OCI-LY7 (cell line): ENCODE measurements around the gene TLDC2. TPM values are rescaled to one million over a fixed set of nuclear protein-coding genes. Genes with fewer than 3 reads are reported as not detected.

ENCODE experiments used
- BruUV-seq: library from RNA; stranded (reverse); fragments of 400-500 nt; replicated peaks from 2 replicates; lab custom pipeline; 2021; lab: Mats Ljungman, UMichigan
- CTCF ChIA-PET: fragments of 300-600 bp; sonication (Branson Sonifier 250); formaldehyde crosslinking; loops from one replicate; lab custom pipeline; 2022; ENCODE audit warnings: antibody characterized with exemption; ENCODE audit not compliant: unreplicated experiment; lab: Charles Lee
- POLR2A ChIA-PET: fragments of 300-600 bp; sonication (Branson Sonifier 250); formaldehyde crosslinking; loops from one replicate; lab custom pipeline; 2022; ENCODE audit warnings: antibody characterized with exemption; lab: Charles Lee
- DNase-seq: peaks from one replicate; pipeline ENCODE4 v3.0.0-alpha.2; 2015; ENCODE audit warnings: low spot score
- H2AFZ ChIP-seq: fragments of 200-600 bp; sonication (generic), shearing (Covaris generic); 2 replicates; pipeline ENCODE4 v1.6.1; 2014; ENCODE audit warnings: mild to moderate bottlenecking, antibody characterized with exemption, low read length, moderate library complexity
- H3K27ac ChIP-seq: fragments of 200-600 bp; sonication (generic); 2 replicates; pipeline ENCODE4 v1.5.1; 2014; ENCODE audit warnings: mixed run types, low read depth, mild to moderate bottlenecking, moderate library complexity, low read length, inconsistent platforms; ENCODE audit not compliant: poor library complexity, severe bottlenecking
- H3K36me3 ChIP-seq: fragments of 200-600 bp; sonication (generic); 2 replicates; pipeline ENCODE4 v1.6.1; 2014; ENCODE audit warnings: mild to moderate bottlenecking, antibody characterized with exemption, low read length, moderate library complexity, mixed read lengths; ENCODE audit not compliant: insufficient read depth
- H3K4me1 ChIP-seq: fragments of 200-600 bp; sonication (generic); 2 replicates; pipeline ENCODE4 v1.5.1; 2014; ENCODE audit warnings: mild to moderate bottlenecking, low read length; ENCODE audit not compliant: insufficient read depth, poor library complexity, severe bottlenecking
- H3K4me2 ChIP-seq: fragments of 200-600 bp; sonication (generic); 2 replicates; pipeline ENCODE4 v1.6.1; 2014; ENCODE audit warnings: mild to moderate bottlenecking, low read length
- H3K4me3 ChIP-seq: fragments of 200-600 bp; sonication (generic); 2 replicates; pipeline ENCODE4 v1.5.1; 2014; ENCODE audit warnings: mild to moderate bottlenecking, low read depth, low read length; ENCODE audit not compliant: poor library complexity, severe bottlenecking
- H3K79me2 ChIP-seq: fragments of 200-600 bp; sonication (generic); 2 replicates; pipeline ENCODE4 v1.6.1; 2016; ENCODE audit warnings: low read depth, mild to moderate bottlenecking, low read length, moderate library complexity, mixed read lengths; ENCODE audit not compliant: insufficient read depth
- H3K9me2 ChIP-seq: fragments of 200-600 bp; sonication (generic); 2 replicates; pipeline ENCODE4 v1.6.1; 2016; ENCODE audit warnings: mild to moderate bottlenecking, low read length, mixed read lengths; ENCODE audit not compliant: insufficient read depth
- H3K9me3 ChIP-seq: fragments of 200-600 bp; sonication (generic); 2 replicates; pipeline ENCODE4 v1.6.1; 2014; ENCODE audit warnings: mild to moderate bottlenecking, mixed run types, low read length, mixed read lengths
- H4K20me1 ChIP-seq: fragments of 200-600 bp; sonication (generic); 2 replicates; pipeline ENCODE4 v1.6.1; 2014; ENCODE audit warnings: mild to moderate bottlenecking, antibody characterized with exemption, low read length, moderate library complexity, mixed read lengths; ENCODE audit not compliant: insufficient read depth
- EZH2phosphoT487 ChIP-seq: fragments of 200-600 bp; sonication (generic); IDR thresholded peaks from 2 replicates; pipeline ENCODE4 v1.6.1; 2018; ENCODE audit warnings: low read depth, borderline replicate concordance, mild to moderate bottlenecking, mixed run types, antibody characterized with exemption, low read length, moderate library complexity, mixed read lengths
- intact Hi-C: fragments of 100-400 bp; cut with micrococcal nuclease; formaldehyde crosslinking; loops from one replicate; pipeline ENCODE4 v1.10.0; 2022; ENCODE audit not compliant: unreplicated experiment
- total RNA-seq, 2 experiments: library from RNA; depleted of rRNA in 1 of 2; stranded (reverse); fragments of >200 nt in 1 of 2; shearing (Covaris generic) in 1 of 2; gene quantifications; 2 replicates each; pipeline ENCODE4 v1.2.3, GENCODE V29; 2014 to 2022
- TF ChIP-seq, protein P1 (sequence below): fragments of 200-600 bp; sonication (generic); conservative IDR thresholded peaks from 2 replicates; pipeline ENCODE4 v1.5.1; 2014; ENCODE audit warnings: mild to moderate bottlenecking, antibody characterized with exemption, low read length, moderate library complexity, mixed read lengths

The TLDC2 gene
- total RNA-seq, 2 experiments from 2014 or later, result not detected

DNA sequence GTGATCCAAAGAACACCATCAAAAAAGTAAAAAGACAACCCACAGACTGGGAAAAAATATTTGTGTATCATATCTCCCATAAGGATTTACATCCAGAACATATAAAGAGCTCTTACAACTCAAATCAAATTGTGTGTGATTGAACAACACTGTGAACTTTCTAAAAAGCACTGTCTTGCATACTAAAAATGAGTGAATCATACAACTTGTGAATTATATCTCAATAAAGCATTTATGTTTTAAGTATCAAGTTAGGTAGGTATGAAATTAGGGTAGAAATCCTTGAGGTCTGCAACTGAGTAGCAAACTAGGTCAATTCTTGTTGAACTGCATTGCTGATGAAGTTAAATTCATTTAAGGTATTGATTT is 61.4 kb downstream of the TLDC2 start:
- H3K4me1 ChIP-seq, result no peaks in the 10 kb centered on the region
- no peaks in the 10 kb centered on the region for H4K20me1 ChIP-seq
- TF ChIP-seq EZH2phosphoT487, result no peak
- TF ChIP-seq, protein P1, sequence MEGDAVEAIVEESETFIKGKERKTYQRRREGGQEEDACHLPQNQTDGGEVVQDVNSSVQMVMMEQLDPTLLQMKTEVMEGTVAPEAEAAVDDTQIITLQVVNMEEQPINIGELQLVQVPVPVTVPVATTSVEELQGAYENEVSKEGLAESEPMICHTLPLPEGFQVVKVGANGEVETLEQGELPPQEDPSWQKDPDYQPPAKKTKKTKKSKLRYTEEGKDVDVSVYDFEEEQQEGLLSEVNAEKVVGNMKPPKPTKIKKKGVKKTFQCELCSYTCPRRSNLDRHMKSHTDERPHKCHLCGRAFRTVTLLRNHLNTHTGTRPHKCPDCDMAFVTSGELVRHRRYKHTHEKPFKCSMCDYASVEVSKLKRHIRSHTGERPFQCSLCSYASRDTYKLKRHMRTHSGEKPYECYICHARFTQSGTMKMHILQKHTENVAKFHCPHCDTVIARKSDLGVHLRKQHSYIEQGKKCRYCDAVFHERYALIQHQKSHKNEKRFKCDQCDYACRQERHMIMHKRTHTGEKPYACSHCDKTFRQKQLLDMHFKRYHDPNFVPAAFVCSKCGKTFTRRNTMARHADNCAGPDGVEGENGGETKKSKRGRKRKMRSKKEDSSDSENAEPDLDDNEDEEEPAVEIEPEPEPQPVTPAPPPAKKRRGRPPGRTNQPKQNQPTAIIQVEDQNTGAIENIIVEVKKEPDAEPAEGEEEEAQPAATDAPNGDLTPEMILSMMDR, result no peak
- POLR2A ChIA-PET, result no interaction called here
- no peak for DNase-seq
- no peak overlapping the region for H3K4me2 ChIP-seq
- BruUV-seq, result no TSS peak
- H3K79me2 ChIP-seq, result no peaks in the 10 kb centered on the region
- H3K27ac ChIP-seq, result no peak overlapping the region
- no peaks in the 10 kb centered on the region for H3K9me3 ChIP-seq
- no peak overlapping the region for H3K4me3 ChIP-seq
- no peaks in the 10 kb centered on the region for H3K9me2 ChIP-seq
- H3K36me3 ChIP-seq, result peaks cover 44% of the 10 kb centered on the region
- intact Hi-C loops, result no loop called here
- no peak overlapping the region for H2AFZ ChIP-seq
- CTCF ChIA-PET, result no interaction called here

DNA sequence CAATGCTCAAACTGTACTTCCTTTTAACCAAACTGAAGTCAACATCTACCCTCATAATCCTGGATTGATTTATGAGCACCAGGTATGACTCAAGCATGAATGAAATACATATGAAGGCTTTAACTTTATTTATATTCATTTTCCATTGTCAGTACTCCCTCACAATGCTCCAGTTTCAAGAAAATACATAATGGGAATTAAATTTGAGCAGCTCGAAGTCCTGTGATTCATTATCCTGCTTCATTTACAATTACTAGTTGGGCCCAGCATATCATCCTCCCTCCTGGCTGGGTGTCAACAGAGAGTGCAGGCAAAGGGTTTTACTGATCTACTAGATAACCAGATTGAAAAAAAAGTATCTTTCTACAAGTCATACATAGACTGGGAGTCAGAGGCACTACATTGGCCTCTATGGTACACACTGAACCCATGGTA is 65.5 kb downstream of the TLDC2 start:
- ChIA-PET CTCF (no interaction called here), POLR2A (no interaction called here)
- Histone ChIP-seq H3K9me3 (no peaks in the 10 kb centered on the region), H3K27ac (no peak overlapping the region), H3K4me2 (no peak overlapping the region), H3K9me2 (no peaks in the 10 kb centered on the region), H3K79me2 (no peaks in the 10 kb centered on the region), H3K36me3 (peaks cover 52% of the 10 kb centered on the region), H4K20me1 (no peaks in the 10 kb centered on the region), H3K4me3 (no peak overlapping the region), H2AFZ (no peak overlapping the region), H3K4me1 (no peaks in the 10 kb centered on the region)
- TF ChIP-seq, protein P1, result no peak
- TF ChIP-seq EZH2phosphoT487, result no peak
- no peak for DNase-seq
- intact Hi-C loops, result no loop called here
- BruUV-seq, result no TSS peak

Other genes starting within 250 kb of the TLDC2 start
- 1.5 and 2.0 TPM in 2 replicates for gene SLA2, start 229.9 kb upstream of the TLDC2 start, total RNA-seq (2014; rRNA removed; shearing (Covaris generic))
- 4.1 and 5.0 TPM in 2 replicates for gene SLA2, start 229.9 kb upstream of the TLDC2 start, total RNA-seq (2022)
- 10.1 and 14.4 TPM in 2 replicates for gene NDRG3, start 130.0 kb upstream of the TLDC2 start, total RNA-seq (2014; rRNA removed; shearing (Covaris generic))
- 22.1 and 25.0 TPM in 2 replicates for gene NDRG3, start 130.0 kb upstream of the TLDC2 start, total RNA-seq (2022)
- 37.6 and 38.3 TPM in 2 replicates for gene DSN1, start 102.4 kb upstream of the TLDC2 start, total RNA-seq (2014; rRNA removed; shearing (Covaris generic))
- 33.0 and 36.8 TPM in 2 replicates for gene DSN1, start 102.4 kb upstream of the TLDC2 start, total RNA-seq (2022)
- 7.9 and 10.6 TPM in 2 replicates for gene SAMHD1, start 75.6 kb downstream of the TLDC2 start, total RNA-seq (2014; rRNA removed; shearing (Covaris generic))
- 13.7 and 20.8 TPM in 2 replicates for gene SAMHD1, start 75.6 kb downstream of the TLDC2 start, total RNA-seq (2022)
- 48.9 and 63.0 TPM in 2 replicates for gene RBL1, start 219.9 kb downstream of the TLDC2 start, total RNA-seq (2014; rRNA removed; shearing (Covaris generic))
- gene RBL1, start 219.9 kb downstream of the TLDC2 start, total RNA-seq (2022), result 41.5 and 54.3 TPM in 2 replicates